Endothelial cell of umbilical vein (primary cell): ENCODE results near the gene BRMS1. TPM values are rescaled to one million over a fixed set of nuclear protein-coding genes. Genes with fewer than 3 reads are reported as not detected.

ENCODE experiments used
- BruUV-seq: library from RNA; stranded (reverse); fragments of 400-500 nt; replicated peaks from 2 replicates; lab custom pipeline; 2021; lab: Mats Ljungman, UMichigan
- CTCF ChIA-PET: fragments of 300-600, 350-600 bp; sonication (Branson Sonifier 250); formaldehyde crosslinking; loops from one replicate; lab custom pipeline; 2021; ENCODE audit warnings: antibody characterized with exemption, inconsistent platforms; lab: Charles Lee
- POLR2A ChIA-PET: fragments of 300-600, 350-600 bp; sonication (Branson Sonifier 250); formaldehyde crosslinking; loops from one replicate; lab custom pipeline; 2021; ENCODE audit warnings: antibody characterized with exemption, inconsistent platforms; lab: Charles Lee
- DNase-seq: peaks from one replicate; pipeline ENCODE4 v3.0.0-alpha.2; 2011; ENCODE audit warnings: low read depth, low spot score
- FAIRE-seq: peaks from 2 replicates; lab custom pipeline; 2011; peaks lifted over from hg19 to GRCh38; lab: Jason Lieb, UNC
- H2AFZ ChIP-seq: 2 replicates; pipeline ENCODE4 v1.6.0; 2012; ENCODE audit warnings: low read depth, low read length, control low read depth, inconsistent platforms
- H3K27ac ChIP-seq: 2 replicates; pipeline ENCODE4 v1.5.1; 2011; ENCODE audit warnings: low read depth, mild to moderate bottlenecking, control low read depth, low read length, moderate library complexity; ENCODE audit not compliant: insufficient read depth
- H3K27me3 ChIP-seq, 2 experiments: 2 replicates each; pipeline versions ENCODE4 v1.6.0 to v1.6.1; 2011; ENCODE audit warnings: low read length in 2 of 2, mixed read lengths in 1 of 2; ENCODE audit not compliant: control insufficient read depth in 2 of 2, insufficient read depth in 2 of 2
- H3K36me3 ChIP-seq, 2 experiments: 2 replicates in 1 of 2; 3 replicates in 1 of 2; pipeline ENCODE4 v1.5.1; 2011; ENCODE audit warnings: low read length in 2 of 2, mild to moderate bottlenecking in 1 of 2, moderate library complexity in 1 of 2; ENCODE audit not compliant: control insufficient read depth in 2 of 2, insufficient read depth in 2 of 2; ENCODE audit errors: extremely low read depth in 1 of 2
- H3K4me1 ChIP-seq: 3 replicates; pipeline ENCODE4 v1.5.1; 2011; ENCODE audit warnings: mild to moderate bottlenecking, low read length; ENCODE audit not compliant: control insufficient read depth, insufficient read depth; ENCODE audit errors: extremely low read depth
- H3K4me2 ChIP-seq: 2 replicates; pipeline ENCODE4 v1.6.1; 2011; ENCODE audit warnings: low read length, control low read depth, mixed read lengths; ENCODE audit not compliant: insufficient read depth
- H3K4me3 ChIP-seq, 3 experiments: fragments of 200-600 bp in 1 of 3; sonication (generic), shearing (Covaris generic) in 1 of 3; replicated peaks in 1 of 3; 2 replicates each; pipeline ENCODE4 v1.5.1; 2011 to 2016; ENCODE audit warnings: control low read depth in 3 of 3, low read length in 3 of 3, mild to moderate bottlenecking in 2 of 3, inconsistent platforms in 1 of 3, low read depth in 1 of 3, moderate library complexity in 1 of 3; ENCODE audit not compliant: insufficient read depth in 1 of 3
- H3K79me2 ChIP-seq: 2 replicates; pipeline ENCODE4 v1.6.0; 2012; ENCODE audit warnings: low read length, inconsistent platforms; ENCODE audit not compliant: control insufficient read depth, insufficient read depth
- H3K9ac ChIP-seq: replicated peaks from 2 replicates; pipeline ENCODE3; 2011; ENCODE audit warnings: low read length, control low read depth; ENCODE audit not compliant: insufficient read depth; ENCODE audit errors: extremely low read depth
- H3K9me1 ChIP-seq: replicated peaks from 3 replicates; pipeline ENCODE4 v1.6.0; 2011; ENCODE audit warnings: mild to moderate bottlenecking, low read length; ENCODE audit not compliant: control insufficient read depth, insufficient read depth; ENCODE audit errors: extremely low read depth
- H3K9me3 ChIP-seq: replicated peaks from 2 replicates; pipeline ENCODE4 v1.5.1; 2012; ENCODE audit warnings: low read length, inconsistent platforms; ENCODE audit not compliant: control insufficient read depth, insufficient read depth
- H4K20me1 ChIP-seq: replicated peaks from 2 replicates; pipeline ENCODE3; 2011; ENCODE audit warnings: mild to moderate bottlenecking, low read length; ENCODE audit not compliant: control insufficient read depth, insufficient read depth; ENCODE audit errors: extremely low read depth
- JUN ChIP-seq: IDR thresholded peaks from 2 replicates; pipeline ENCODE4 v1.6.1; 2011; ENCODE audit warnings: borderline replicate concordance, low read depth; ENCODE audit not compliant: insufficient read length, insufficient read depth
- dilution Hi-C: fragments of 300-500 bp; cut with MboI; formaldehyde crosslinking; loops from one replicate; pipeline ENCODE4 v1.15.0; 2019; ENCODE audit warnings: low sequenced_read_pairs; ENCODE audit not compliant: extremely low pct_ligation_motif_present
- intact Hi-C: fragments of 100-400 bp; cut with micrococcal nuclease; formaldehyde crosslinking; loops from one replicate; pipeline ENCODE4 v1.10.0; 2022
- polyA plus RNA-seq, 4 experiments: library from polyadenylated mRNA; depleted of rRNA in 3 of 4; stranded (reverse) in 3 of 4; unstranded in 1 of 4; fragments of >200 nt; gene quantifications; 2 replicates each; pipeline versions ENCODE4 v1.2.1 to v1.2.3, GENCODE V29; 2011 to 2012; ENCODE audit warnings: missing spikeins in 1 of 4
- small RNA-seq: library from RNA; depleted of rRNA; stranded (forward); fragments of <200 nt; gene quantifications from one replicate; pipeline ENCODE3, GENCODE V24; 2012; ENCODE audit warnings: low replicate concordance, low read depth; ENCODE audit not compliant: insufficient read depth, insufficient read length
- total RNA-seq: library from RNA; stranded (reverse); gene quantifications from 2 replicates; pipeline ENCODE4 v1.2.3, GENCODE V29; 2021

The BRMS1 gene
- total and polyA plus RNA-seq, 2 donors (not counting 3 experiments of a cell fraction or from before 2014, with no cell fraction given): 51.4 to 53.1 TPM

DNA sequence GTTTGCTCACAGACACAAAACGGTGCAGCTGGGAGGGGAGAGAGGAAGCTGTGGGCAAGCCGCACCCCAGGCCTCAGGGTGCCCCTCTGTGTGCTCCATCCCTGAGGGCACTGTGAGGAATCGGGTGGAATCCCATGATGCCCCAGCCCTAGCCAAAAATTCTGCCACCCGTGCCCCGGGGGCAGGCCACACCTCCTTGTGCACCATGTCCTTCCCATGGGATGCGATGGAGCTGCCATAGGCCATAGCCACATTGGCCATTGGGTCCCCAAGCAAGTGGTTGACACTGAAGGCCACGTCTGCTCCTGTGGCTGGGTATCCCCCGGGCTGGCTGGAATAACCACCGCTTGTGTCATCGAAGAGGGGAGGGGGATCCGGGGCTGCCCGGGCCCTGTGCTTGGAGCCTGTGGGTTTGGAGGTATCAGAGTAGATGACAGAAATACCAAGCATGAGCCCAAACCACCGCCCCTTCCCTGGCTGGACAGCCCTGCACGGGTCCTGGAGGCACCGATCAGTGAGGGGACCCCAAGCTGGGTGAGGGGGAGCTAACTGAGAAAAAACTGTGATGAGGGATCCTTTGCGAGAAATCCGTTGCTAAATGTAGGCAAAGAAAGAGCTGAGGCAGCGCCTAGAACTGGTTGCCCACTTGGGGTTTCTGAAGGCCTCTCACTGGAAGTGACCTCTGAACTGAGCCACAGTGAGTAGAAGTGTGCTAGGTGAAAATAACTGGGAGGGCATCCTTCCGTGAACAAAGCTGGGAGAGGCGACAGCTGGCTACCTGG lies 56.8 kb downstream of the BRMS1 start:
- BruUV-seq: TSS peak; percentile 41
- peaks cover 0 to 7% of the 10 kb centered on the region in 2 experiments for H3K36me3 ChIP-seq
- dilution Hi-C loops: no loop called here
- H3K4me2 ChIP-seq: peak overlapping the region; percentile 92
- peak overlapping the region; percentile 73 to 94 (median 93) for H3K4me3 ChIP-seq
- peak overlapping the region; percentile 97 for H3K9ac ChIP-seq
- peaks cover 15 to 18% of the 10 kb centered on the region in 2 experiments for H3K27me3 ChIP-seq
- FAIRE-seq (peak; percentile 69), DNase-seq (peak; percentile 35)
- peak overlapping the region; percentile 78 for H3K27ac ChIP-seq
- H3K4me1 ChIP-seq: peaks cover 13% of the 10 kb centered on the region
- TF ChIP-seq JUN: no peak
- no peaks in the 10 kb centered on the region for H4K20me1 ChIP-seq
- ChIA-PET POLR2A (no interaction called here), CTCF (no interaction called here)
- H3K79me2 ChIP-seq: peaks cover 12% of the 10 kb centered on the region
- intact Hi-C loops: no loop called here
- no peaks in the 10 kb centered on the region for H3K9me1 ChIP-seq
- no peaks in the 10 kb centered on the region for H3K9me3 ChIP-seq
- peak overlapping the region; percentile 67 for H2AFZ ChIP-seq

Small RNAs within 50 kb of the gene (small RNA-seq; reads per million reads assigned to genes)
- gene RF00017 (not detected), gene RNU1-84P (8.5 reads per million, percentile 56 among the genes with 10 or more reads in this experiment)

Other genes starting within 250 kb of the BRMS1 start
- gene KLC2, start 87.4 kb downstream of the BRMS1 start, total RNA-seq: 39.2 and 40.5 TPM in 2 replicates
- 20.7 and 24.0 TPM in 2 replicates for gene KLC2, start 87.4 kb downstream of the BRMS1 start, polyA plus RNA-seq
- 171 and 177 TPM in 2 replicates for gene RAB1B, start 76.5 kb downstream of the BRMS1 start, total RNA-seq
- 383 and 465 TPM in 2 replicates for gene RAB1B, start 76.5 kb downstream of the BRMS1 start, polyA plus RNA-seq
- gene CNIH2, start 66.9 kb downstream of the BRMS1 start, total RNA-seq: 0.78 and 1.2 TPM in 2 replicates
- 0.46 and 0.91 TPM in 2 replicates for gene CNIH2, start 66.9 kb downstream of the BRMS1 start, polyA plus RNA-seq
- 104 and 123 TPM in 2 replicates for gene YIF1A, start 56.0 kb downstream of the BRMS1 start, total RNA-seq
- gene YIF1A, start 56.0 kb downstream of the BRMS1 start, polyA plus RNA-seq: 271 and 383 TPM in 2 replicates
- gene TMEM151A, start 53.2 kb downstream of the BRMS1 start, total RNA-seq: not detected in 2 replicates
- 0.03 TPM in 1 of 2 replicates, not detected in the other for gene TMEM151A, start 53.2 kb downstream of the BRMS1 start, polyA plus RNA-seq
- gene CD248, start 28.1 kb downstream of the BRMS1 start, total RNA-seq: not detected in 2 replicates
- gene CD248, start 28.1 kb downstream of the BRMS1 start, polyA plus RNA-seq: 0.03 and 0.10 TPM in 2 replicates
- gene RIN1, start 8.7 kb downstream of the BRMS1 start, total RNA-seq: 9.1 and 10.2 TPM in 2 replicates
- 4.4 and 4.7 TPM in 2 replicates for gene RIN1, start 8.7 kb downstream of the BRMS1 start, polyA plus RNA-seq
- gene B4GAT1, start 2.5 kb upstream of the BRMS1 start, total RNA-seq: 21.2 and 22.7 TPM in 2 replicates
- gene B4GAT1, start 2.5 kb upstream of the BRMS1 start, polyA plus RNA-seq: 21.6 and 23.7 TPM in 2 replicates
- gene SLC29A2, start 26.7 kb upstream of the BRMS1 start, total RNA-seq: 4.8 and 5.2 TPM in 2 replicates
- gene SLC29A2, start 26.7 kb upstream of the BRMS1 start, polyA plus RNA-seq: 2.4 TPM in 2 replicates
- gene NPAS4, start 75.9 kb upstream of the BRMS1 start, total RNA-seq: not detected in 2 replicates
- gene NPAS4, start 75.9 kb upstream of the BRMS1 start, polyA plus RNA-seq: not detected in 2 replicates
- 69.1 and 72.1 TPM in 2 replicates for gene MRPL11, start 93.7 kb upstream of the BRMS1 start, total RNA-seq
- gene MRPL11, start 93.7 kb upstream of the BRMS1 start, polyA plus RNA-seq: 52.2 and 54.9 TPM in 2 replicates
- gene PELI3, start 121.8 kb upstream of the BRMS1 start, total RNA-seq: 2.9 and 5.5 TPM in 2 replicates
- gene PELI3, start 121.8 kb upstream of the BRMS1 start, polyA plus RNA-seq: 2.8 and 3.0 TPM in 2 replicates
- gene DPP3, start 135.3 kb upstream of the BRMS1 start, total RNA-seq: 46.4 and 56.0 TPM in 2 replicates
- 50.4 and 55.8 TPM in 2 replicates for gene DPP3, start 135.3 kb upstream of the BRMS1 start, polyA plus RNA-seq
- 29.5 and 32.9 TPM in 2 replicates for gene BBS1, start 165.5 kb upstream of the BRMS1 start, total RNA-seq
- 27.7 and 29.2 TPM in 2 replicates for gene BBS1, start 165.5 kb upstream of the BRMS1 start, polyA plus RNA-seq
- gene ZDHHC24, start 200.9 kb upstream of the BRMS1 start, total RNA-seq: 18.3 and 20.1 TPM in 2 replicates
- 21.1 and 27.6 TPM in 2 replicates for gene ZDHHC24, start 200.9 kb upstream of the BRMS1 start, polyA plus RNA-seq
- 0.18 TPM in 1 of 2 replicates, not detected in the other for gene ACTN3, start 201.8 kb upstream of the BRMS1 start, total RNA-seq
- gene ACTN3, start 201.8 kb upstream of the BRMS1 start, polyA plus RNA-seq: 0.10 and 0.17 TPM in 2 replicates
- gene CTSF, start 223.5 kb upstream of the BRMS1 start, total RNA-seq: 11.0 and 14.4 TPM in 2 replicates
- gene CTSF, start 223.5 kb upstream of the BRMS1 start, polyA plus RNA-seq: 27.7 and 30.7 TPM in 2 replicates
- 0.22 and 0.28 TPM in 2 replicates for gene CCDC87, start 248.0 kb upstream of the BRMS1 start, total RNA-seq
- gene CCDC87, start 248.0 kb upstream of the BRMS1 start, polyA plus RNA-seq: 0.06 and 0.08 TPM in 2 replicates
- 37.2 and 38.7 TPM in 2 replicates for gene CCS, start 248.1 kb upstream of the BRMS1 start, total RNA-seq
- 39.0 and 41.6 TPM in 2 replicates for gene CCS, start 248.1 kb upstream of the BRMS1 start, polyA plus RNA-seq